GM18511 (cell line): ENCODE measurements around the gene DENND4B.
"Not testable (repeated sequence)": the region's sequence is repeated elsewhere in the genome, so short reads cannot be mapped to it uniquely, and the experiment has no call there.

ENCODE experiments used
- ATAC-seq: cut with Tn5 transposase; IDR thresholded peaks from one replicate; pipeline ENCODE4 v1.9.1; 2021; ENCODE audit warnings: mild to moderate bottlenecking, moderate library complexity; ENCODE audit not compliant: unreplicated experiment

DENND4B gene

GRCh38 chr1:153891042-153891441 is 55.5 kb downstream of the DENND4B start:
- not testable (repeated sequence) for ATAC-seq

- no peak for ATAC-seq
Measured at GRCh38 chr1:153888533-153888932, 58.0 kb downstream of the DENND4B start.

GRCh38 chr1:153886127-153886526 is 60.4 kb downstream of the DENND4B start:
- no peak for ATAC-seq

DNA sequence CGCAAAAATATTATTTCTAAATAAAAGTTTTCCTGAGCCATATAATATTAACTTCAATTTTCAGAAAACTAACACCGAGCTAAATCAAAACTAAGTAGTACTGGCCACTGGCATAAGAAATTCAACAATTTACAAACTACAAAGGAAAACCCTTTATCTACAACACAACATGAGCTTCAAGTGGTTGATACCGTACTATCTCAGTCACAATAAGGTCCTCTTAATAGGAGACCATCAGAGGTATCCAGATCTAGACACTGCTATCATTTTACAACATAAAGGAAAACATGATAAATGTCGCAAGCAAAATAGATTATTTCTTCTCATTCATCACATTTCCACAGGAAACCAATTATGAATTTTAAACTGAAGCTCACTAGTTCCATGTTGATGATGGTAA is 63.3 kb downstream of the DENND4B start:
- no peak for ATAC-seq

DNA sequence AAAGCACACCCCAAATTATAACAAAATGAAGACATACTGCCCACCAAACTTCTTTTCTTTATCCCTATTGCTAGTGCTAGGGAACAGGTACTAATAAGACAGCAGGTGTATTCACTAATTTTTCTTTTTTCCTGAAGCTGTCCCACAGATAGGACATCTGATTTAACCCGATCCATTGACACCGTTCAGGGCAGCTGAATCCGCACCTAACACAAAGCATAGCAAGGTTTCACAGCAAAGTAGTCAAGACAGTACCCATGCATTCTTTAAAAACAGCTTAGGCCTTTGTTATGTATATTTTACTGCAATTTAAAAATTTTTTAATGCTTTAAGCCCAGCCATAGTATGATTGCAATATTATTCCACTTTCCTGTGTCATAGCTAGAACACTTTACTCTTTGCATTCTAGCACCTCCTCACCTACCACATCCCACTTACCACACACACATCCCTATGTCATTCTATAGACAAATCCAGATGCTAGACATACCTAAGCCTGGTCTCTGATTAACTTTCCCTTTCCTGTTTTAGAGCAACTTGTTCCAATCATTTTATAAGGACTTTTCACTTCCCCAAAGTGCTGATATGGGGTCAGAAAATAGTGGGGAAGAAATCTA is 64.1 kb downstream of the DENND4B start:
- no peak for ATAC-seq

DNA sequence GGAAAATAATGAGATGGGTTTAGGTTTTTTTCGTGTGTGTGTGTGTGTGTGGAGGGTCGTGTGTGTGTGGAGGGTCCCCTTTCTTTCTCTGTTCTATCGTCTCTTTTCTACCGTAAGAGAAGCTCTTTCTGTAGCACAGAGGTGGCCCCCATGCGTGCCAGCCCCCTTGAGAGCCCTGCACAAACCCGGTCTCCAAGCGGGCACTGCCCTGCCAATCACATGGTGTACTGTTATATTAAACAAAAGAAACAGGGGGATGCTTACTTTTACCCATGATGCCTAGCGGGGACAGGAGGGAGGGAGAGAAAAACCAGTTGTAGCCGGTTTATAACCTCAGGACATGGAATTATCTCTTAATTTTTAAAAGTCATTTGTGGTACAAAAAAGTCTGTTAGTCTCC is 64.8 kb downstream of the DENND4B start:
- ATAC-seq = no peak

- ATAC-seq = no peak
Measured at GRCh38 chr1:153880962-153881361, 65.6 kb downstream of the DENND4B start.

DNA sequence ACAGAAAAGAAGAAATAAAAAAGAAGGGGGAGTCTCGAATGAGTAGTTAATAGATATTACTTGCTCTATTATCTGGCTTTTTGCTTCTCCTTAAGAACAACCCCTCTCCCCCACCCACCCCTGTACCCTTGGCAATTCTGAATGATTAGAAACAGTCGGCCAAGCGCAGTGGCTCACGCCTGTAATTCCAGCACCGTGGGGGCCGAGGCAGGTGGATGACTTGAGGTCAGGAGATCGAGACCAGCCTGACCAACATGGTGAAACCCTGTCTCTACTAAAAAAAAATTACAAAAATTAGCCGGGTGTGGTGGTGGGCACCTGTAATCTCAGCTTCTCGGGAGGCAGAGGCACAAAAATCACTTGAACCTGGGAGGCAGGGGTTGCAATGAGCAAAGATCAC is 66.5 kb downstream of the DENND4B start:
- ATAC-seq = no peak
